Neural progenitor cell (in vitro differentiated cells): Measurements from ENCODE around the gene ANKRD1.

Experiments
- EZH2 ChIP-seq: fragments of 200-600 bp; sonication (generic); IDR thresholded peaks from 2 replicates; pipeline ENCODE4 v1.6.1; 2017; ENCODE audit warnings: antibody characterized with exemption, mild to moderate bottlenecking, moderate library complexity
- EZH2phosphoT487 ChIP-seq: fragments of 200-600 bp; sonication (generic); IDR thresholded peaks from 2 replicates; pipeline ENCODE4 v1.6.1; 2017; ENCODE audit warnings: antibody characterized with exemption
- TF ChIP-seq, protein P1 (sequence below): fragments of 200-600 bp; sonication (generic); IDR thresholded peaks from 2 replicates; pipeline ENCODE4 v1.5.1; 2017; ENCODE audit warnings: antibody characterized with exemption, mild to moderate bottlenecking

DNA sequence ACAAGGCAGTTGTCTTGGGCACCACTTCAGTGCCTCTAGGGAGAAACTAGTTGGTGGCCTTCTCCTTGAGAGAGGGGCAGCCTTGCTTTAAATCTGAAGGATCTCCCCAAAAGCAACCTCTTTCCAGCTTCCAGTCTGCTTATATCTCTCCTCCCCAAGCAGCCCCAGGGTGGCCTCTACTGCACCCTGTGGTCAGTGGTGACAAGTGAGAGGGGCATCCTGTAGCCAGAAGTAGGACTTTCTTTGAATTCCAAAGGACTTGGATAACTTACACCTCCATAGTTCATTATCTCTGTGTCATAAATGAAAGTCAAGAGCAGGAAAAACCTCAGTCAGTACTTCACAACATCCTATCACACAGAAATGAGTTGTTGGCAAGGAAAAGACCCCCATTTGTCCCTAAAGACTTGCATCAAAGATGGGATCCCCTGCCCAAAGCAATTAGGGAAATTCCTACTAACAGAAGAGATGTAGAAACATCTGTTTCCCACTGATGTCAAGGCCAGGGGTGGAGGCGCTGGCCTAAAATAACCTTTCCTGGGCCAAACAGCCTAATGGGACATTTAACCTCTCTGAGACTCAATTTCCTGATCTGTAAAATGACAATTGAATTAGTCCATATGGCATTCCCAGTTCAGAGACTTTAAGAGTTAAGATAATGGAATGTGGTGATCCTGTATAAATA lies 44.0 kb upstream of the ANKRD1 start:
- TF ChIP-seq, protein P1, sequence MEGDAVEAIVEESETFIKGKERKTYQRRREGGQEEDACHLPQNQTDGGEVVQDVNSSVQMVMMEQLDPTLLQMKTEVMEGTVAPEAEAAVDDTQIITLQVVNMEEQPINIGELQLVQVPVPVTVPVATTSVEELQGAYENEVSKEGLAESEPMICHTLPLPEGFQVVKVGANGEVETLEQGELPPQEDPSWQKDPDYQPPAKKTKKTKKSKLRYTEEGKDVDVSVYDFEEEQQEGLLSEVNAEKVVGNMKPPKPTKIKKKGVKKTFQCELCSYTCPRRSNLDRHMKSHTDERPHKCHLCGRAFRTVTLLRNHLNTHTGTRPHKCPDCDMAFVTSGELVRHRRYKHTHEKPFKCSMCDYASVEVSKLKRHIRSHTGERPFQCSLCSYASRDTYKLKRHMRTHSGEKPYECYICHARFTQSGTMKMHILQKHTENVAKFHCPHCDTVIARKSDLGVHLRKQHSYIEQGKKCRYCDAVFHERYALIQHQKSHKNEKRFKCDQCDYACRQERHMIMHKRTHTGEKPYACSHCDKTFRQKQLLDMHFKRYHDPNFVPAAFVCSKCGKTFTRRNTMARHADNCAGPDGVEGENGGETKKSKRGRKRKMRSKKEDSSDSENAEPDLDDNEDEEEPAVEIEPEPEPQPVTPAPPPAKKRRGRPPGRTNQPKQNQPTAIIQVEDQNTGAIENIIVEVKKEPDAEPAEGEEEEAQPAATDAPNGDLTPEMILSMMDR, result no peak
- TF ChIP-seq EZH2, result no peak
- TF ChIP-seq EZH2phosphoT487, result no peak
